HG02981 (cell line): Measurements from ENCODE around the gene AZI2.

Experiments used
- ATAC-seq: cut with Tn5 transposase; IDR thresholded peaks from one replicate; pipeline ENCODE4 v1.9.1; 2021; ENCODE audit warnings: mild to moderate bottlenecking, moderate library complexity; ENCODE audit not compliant: unreplicated experiment

AZI2 gene

DNA sequence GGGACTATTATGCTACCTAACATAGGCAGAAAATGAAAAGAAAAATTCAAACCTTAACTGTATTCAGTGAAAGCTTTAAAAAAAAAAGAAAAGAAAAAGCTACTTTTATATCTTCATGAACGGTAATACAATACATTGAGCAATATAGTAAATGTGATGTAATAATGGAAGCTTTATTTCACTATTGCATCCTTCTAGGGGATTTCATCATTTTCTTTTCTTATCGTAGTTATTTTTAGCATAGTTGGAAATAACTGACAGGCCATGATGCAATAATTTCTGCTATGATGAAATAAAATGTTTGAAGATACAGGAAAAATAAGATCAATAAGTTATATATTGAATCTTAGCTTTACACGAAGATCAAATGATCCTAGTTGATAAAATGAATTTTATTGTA, 40.4 kb downstream of the AZI2 start:
- no peak for ATAC-seq

- ATAC-seq = no peak
These were observed 46.9 kb downstream of the AZI2 start for GRCh38 chr3:28301688-28302087.

DNA sequence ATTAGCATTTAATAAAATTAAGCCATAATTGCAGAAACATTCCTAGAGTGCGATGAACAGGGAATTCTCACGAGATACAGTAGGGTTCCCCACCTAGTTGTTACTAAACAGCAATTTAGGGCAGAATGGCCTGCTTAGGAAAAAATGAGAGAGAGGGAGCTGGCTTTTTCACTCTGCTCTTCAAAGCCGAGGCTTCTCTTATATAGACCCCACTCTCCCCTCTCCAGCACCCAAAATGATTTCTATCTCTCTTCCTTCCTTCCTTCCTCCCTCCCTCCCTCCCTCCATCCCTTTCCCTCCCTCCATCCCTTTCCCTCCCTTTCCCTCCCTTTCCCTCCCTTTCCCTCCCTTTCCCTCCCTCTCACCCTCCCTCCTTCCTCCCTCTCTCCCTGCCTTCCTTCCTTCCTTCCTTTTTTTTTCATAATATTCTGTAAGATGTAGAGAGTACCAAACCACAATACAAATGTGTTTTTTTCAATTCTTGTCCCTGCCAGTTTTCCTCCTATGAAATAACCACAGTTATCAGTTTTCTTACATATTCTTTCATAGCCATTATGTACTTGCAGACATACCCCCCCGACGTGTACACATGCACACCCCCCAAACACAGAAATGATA, 48.2 kb downstream of the AZI2 start:
- ATAC-seq = no peak

- ATAC-seq = no peak
These were observed 48.9 kb downstream of the AZI2 start for GRCh38 chr3:28299705-28300104.

- ATAC-seq = no peak
These were observed 52.6 kb downstream of the AZI2 start for GRCh38 chr3:28295898-28296490.

GRCh38 chr3:28294667-28295413, 53.8 kb downstream of the AZI2 start:
- no peak for ATAC-seq

- no peak for ATAC-seq
These were observed 56.0 kb downstream of the AZI2 start for GRCh38 chr3:28292622-28293021.

DNA sequence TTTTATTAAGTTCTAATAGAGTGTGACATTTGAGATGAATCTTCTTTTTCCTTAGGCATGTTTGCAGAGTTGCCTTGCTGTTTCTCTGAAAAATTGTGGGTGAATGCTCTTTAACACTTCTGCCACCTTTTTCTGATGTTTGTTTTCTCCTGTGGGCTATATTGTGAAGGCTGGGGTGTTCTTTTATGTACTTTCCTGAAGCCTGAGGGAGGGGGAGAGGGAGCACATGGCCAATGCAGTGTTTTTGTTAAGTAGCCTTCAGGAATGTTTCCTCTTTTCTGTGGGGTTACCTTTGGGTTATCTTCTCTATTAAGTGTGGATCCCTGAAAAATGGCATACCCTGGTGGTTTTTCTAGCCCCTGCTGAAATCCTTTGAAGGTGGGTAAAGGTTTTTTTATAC, 57.0 kb downstream of the AZI2 start:
- ATAC-seq = no peak

DNA sequence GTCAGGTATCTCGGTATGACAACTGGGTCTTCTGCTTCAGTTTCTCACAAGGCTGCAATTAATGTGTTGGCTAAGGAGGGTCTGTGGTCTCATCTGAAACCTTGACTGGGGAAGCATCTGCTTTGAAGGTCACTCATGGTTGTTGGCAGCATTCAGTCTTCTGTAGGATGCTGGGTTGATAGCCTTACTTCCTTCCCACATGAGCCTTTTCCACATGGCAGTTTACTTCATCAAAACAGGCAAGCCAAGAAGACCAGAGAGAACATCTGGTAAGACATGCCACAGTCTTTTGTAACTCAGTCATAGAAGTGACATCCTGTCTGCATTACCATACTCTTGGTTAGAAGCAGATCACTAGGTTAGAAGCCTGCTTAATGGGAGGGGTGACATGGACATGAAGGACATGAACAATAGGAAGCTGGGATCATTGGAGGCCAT, 57.7 kb downstream of the AZI2 start:
- ATAC-seq = no peak

DNA sequence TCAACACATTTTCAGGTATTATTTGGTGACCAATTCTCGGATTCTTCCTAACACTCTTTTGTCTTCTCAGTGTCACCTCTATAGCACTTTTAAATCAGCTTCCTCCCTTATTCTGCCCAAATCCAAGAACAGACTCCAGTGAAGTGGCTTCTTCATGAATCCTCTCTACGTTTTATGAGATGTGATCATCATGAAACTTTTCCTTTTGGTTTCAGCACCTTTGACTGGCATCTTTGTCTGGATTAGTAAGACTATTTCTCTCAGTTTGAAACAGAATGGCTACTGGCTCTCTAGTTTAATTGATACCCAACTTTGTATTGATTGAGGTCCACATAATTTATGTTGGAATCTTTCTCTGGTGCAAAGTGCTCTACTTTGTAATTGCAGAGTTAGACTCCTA, 61.6 kb downstream of the AZI2 start:
- no peak for ATAC-seq

- peak; percentile 87 for ATAC-seq
These were observed 62.0 kb downstream of the AZI2 start for GRCh38 chr3:28286595-28286994.

DNA sequence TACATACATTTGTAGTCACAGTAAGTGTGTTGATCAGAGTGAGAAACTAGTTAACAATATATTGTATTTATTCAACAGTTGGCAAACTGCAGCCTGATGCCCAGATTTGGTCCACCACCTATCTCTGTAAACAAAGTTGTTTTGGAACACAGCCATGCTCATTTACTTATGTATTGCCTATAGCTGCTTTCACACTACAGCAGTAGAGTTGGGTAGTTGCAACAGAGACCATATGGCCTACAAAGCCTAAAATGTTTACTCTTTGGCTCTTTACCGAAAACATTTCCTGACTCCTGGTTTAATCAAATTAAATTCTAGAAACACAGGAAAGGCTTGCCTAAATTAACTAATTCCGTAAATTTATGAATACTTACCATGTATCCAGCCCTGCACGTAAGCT, 67.8 kb downstream of the AZI2 start:
- no peak for ATAC-seq

- ATAC-seq = no peak
These were observed 68.9 kb downstream of the AZI2 start for GRCh38 chr3:28279770-28280169.

DNA sequence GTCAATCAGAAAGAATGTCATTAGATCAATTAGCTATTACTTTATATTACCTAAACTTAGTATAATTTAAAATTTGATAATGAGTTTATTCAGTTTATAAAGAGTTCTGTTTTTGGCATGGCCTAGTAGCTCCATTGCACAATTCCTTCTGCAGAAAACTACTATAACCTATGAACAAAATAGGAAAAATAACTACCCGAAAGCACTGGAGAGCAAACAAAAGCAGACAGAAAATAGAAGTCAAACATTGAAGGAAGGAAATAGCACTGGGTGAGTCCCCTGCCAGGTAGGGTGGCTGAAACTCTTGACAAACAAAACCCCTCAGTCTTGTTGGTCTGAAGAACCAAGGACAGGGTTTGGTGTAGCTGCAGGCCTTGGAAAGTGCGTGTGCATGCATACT, 69.7 kb downstream of the AZI2 start:
- no peak for ATAC-seq

DNA sequence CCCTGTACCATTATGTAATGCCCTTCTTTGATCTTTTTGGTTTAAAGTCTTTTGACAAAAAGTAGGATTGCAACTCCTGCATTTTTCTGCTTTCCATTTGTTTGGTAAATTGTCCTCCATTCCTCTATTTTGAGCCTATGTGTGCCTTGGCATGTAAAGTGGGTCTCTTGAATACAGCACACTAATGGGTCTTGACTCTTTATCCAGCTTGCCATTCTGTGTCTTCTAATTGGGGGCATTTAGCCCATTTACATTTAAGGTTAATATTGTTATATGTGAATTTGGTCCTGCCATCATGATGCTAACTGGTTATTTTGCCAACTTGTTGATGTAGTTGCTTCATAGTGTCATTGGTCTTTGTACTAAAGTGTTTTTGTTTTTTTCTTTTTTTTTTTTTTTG, 74.8 kb downstream of the AZI2 start:
- ATAC-seq = no peak
